K562 (cell line): ENCODE data around the gene SCARF2. TPM values are rescaled to one million over a fixed set of nuclear protein-coding genes. Genes with fewer than 3 reads are reported as not detected.

Source experiments
- ATAC-seq: fragments of 200-7000 bp; cut with Tn5 transposase; 3 replicates; pipeline ENCODE4 v1.9.1; 2020; ENCODE audit warnings: moderate library complexity
- BruUV-seq: library from RNA; stranded (reverse); fragments of 400-500 nt; replicated peaks from 2 replicates; lab custom pipeline; 2021; lab: Mats Ljungman, UMichigan
- CTCF ChIA-PET: fragments of 300-600 bp; formaldehyde crosslinking; extraction: SDS; loops from one replicate; lab custom pipeline; 2021; ENCODE audit warnings: low intra/inter-chr PET ratio; lab: Yijun Ruan, JAX
- POLR2A ChIA-PET: fragments of 300-600, 350-650 bp; sonication (Branson Sonifier 250); formaldehyde crosslinking; extraction: SDS; loops from one replicate; lab custom pipeline; 2021; ENCODE audit warnings: antibody characterized with exemption, inconsistent platforms; lab: Yijun Ruan, JAX
- DNase-seq, 4 experiments: peaks; one replicate each; pipeline versions ENCODE4 v3.0.0 to v3.0.0-alpha.2; 2011 to 2018; ENCODE audit warnings: low spot score in 3 of 4, mixed read lengths in 3 of 4; ENCODE audit errors: extremely low read depth in 1 of 4
- FAIRE-seq: peaks from 2 replicates; lab custom pipeline; 2011; peaks lifted over from hg19 to GRCh38; lab: Jason Lieb, UNC
- H2AFZ ChIP-seq: 2 replicates; pipeline ENCODE4 v1.6.0; 2011; ENCODE audit warnings: low read depth, low read length, control low read depth, inconsistent platforms
- H3K27ac ChIP-seq: fragments of 200-600 bp; 3 replicates; pipeline ENCODE4 v1.8.0; 2011; ENCODE audit warnings: low read depth, mild to moderate bottlenecking, control low read depth, inconsistent platforms, low read length, moderate library complexity, mixed read lengths; ENCODE audit errors: extremely low read depth
- H3K27me3 ChIP-seq, 2 experiments: fragments of 300-600 bp in 1 of 2; 2 replicates in 1 of 2; 3 replicates in 1 of 2; pipeline versions ENCODE4 v1.6.0 to v1.8.0; 2011; ENCODE audit warnings: inconsistent platforms in 2 of 2, low read length in 2 of 2, mild to moderate bottlenecking in 1 of 2, mixed read lengths in 1 of 2, moderate library complexity in 1 of 2; ENCODE audit not compliant: control insufficient read depth in 2 of 2, insufficient read depth in 2 of 2
- H3K36me3 ChIP-seq: fragments of 300-600 bp; 3 replicates; pipeline ENCODE4 v1.8.0; 2011; ENCODE audit warnings: mild to moderate bottlenecking, low read length, inconsistent platforms; ENCODE audit not compliant: control insufficient read depth, insufficient read depth
- H3K4me1 ChIP-seq, 2 experiments: fragments of 200-600 bp in 1 of 2; replicated peaks in 1 of 2; 2 replicates in 1 of 2; 3 replicates in 1 of 2; pipeline versions ENCODE4 v1.5.1 to v1.8.0; 2011; ENCODE audit warnings: inconsistent platforms in 2 of 2, low read length in 2 of 2, mild to moderate bottlenecking in 1 of 2, mixed read lengths in 1 of 2, moderate library complexity in 1 of 2; ENCODE audit not compliant: control insufficient read depth in 2 of 2, insufficient read depth in 2 of 2
- H3K4me2 ChIP-seq: 2 replicates; pipeline ENCODE4 v1.6.1; 2011; ENCODE audit warnings: low read length, control low read depth, inconsistent platforms, mixed read lengths; ENCODE audit not compliant: insufficient read depth
- H3K4me3 ChIP-seq: fragments of 200-600 bp; sonication (generic), shearing (Covaris generic); 2 replicates; pipeline ENCODE4 v1.5.1; 2016; ENCODE audit warnings: control low read depth, inconsistent platforms
- H3K79me2 ChIP-seq: fragments of 200-600 bp; 3 replicates; pipeline ENCODE4 v1.8.0; 2011; ENCODE audit warnings: low read length, inconsistent platforms; ENCODE audit not compliant: control insufficient read depth, insufficient read depth
- H3K9ac ChIP-seq, 2 experiments: 2 replicates each; pipeline versions ENCODE4 v1.6.0 to v1.6.1; 2011; ENCODE audit warnings: low read depth in 2 of 2, low read length in 2 of 2, control low read depth in 1 of 2, inconsistent platforms in 1 of 2, mild to moderate bottlenecking in 1 of 2, mixed read lengths in 1 of 2; ENCODE audit not compliant: insufficient read depth in 1 of 2
- H3K9me1 ChIP-seq: one replicate; pipeline ENCODE4 v1.6.0; 2011; ENCODE audit warnings: inconsistent platforms, mild to moderate bottlenecking, low read length, moderate library complexity; ENCODE audit not compliant: control insufficient read depth, insufficient read depth
- H3K9me3 ChIP-seq: replicated peaks from 2 replicates; pipeline ENCODE4 v1.5.1; 2011; ENCODE audit warnings: low read depth, low read length, inconsistent platforms; ENCODE audit not compliant: control insufficient read depth, insufficient read depth
- H4K20me1 ChIP-seq: replicated peaks from 2 replicates; pipeline ENCODE4 v1.6.1; 2011; ENCODE audit warnings: low read length, inconsistent platforms, mixed read lengths; ENCODE audit not compliant: control insufficient read depth, insufficient read depth
- CBX3 ChIP-seq, 2 experiments: IDR thresholded peaks; 1 replicate in 1 of 2; 2 replicates in 1 of 2; pipeline ENCODE4 v1.6.1; 2012; ENCODE audit warnings: inconsistent platforms in 2 of 2, low read length in 2 of 2, borderline replicate concordance in 1 of 2, control low read depth in 1 of 2
- FOS ChIP-seq: IDR thresholded peaks from 3 replicates; pipeline ENCODE4 v1.6.1; 2011; ENCODE audit not compliant: insufficient read length; ENCODE audit errors: extremely low read depth
- MCM3 ChIP-seq: fragments of 450-650 bp; IDR thresholded peaks from 2 replicates; pipeline ENCODE4 v1.6.1; 2016
- MTA3 ChIP-seq: fragments of 450-650 bp; formaldehyde crosslinking; IDR thresholded peaks from 2 replicates; pipeline ENCODE4 v1.6.1; 2017; ENCODE audit warnings: mild to moderate bottlenecking, borderline replicate concordance
- SIN3A ChIP-seq, 2 experiments: fragments of 150-350 bp in 1 of 2; IDR thresholded peaks; 2 replicates each; pipeline ENCODE4 v1.6.1; 2011 to 2016; ENCODE audit warnings: borderline replicate concordance in 2 of 2, low read depth in 2 of 2, low read length in 2 of 2, mild to moderate bottlenecking in 2 of 2, moderate library complexity in 2 of 2; ENCODE audit not compliant: control insufficient read depth in 1 of 2
- SNIP1 ChIP-seq: fragments of 450-650 bp; IDR thresholded peaks from 2 replicates; pipeline ENCODE4 v1.7.1; 2017; ENCODE audit warnings: low read depth, mild to moderate bottlenecking
- ZHX1 ChIP-seq: fragments of 150-350 bp; conservative IDR thresholded peaks from 2 replicates; pipeline ENCODE4 v1.6.1; 2014; ENCODE audit warnings: low read length
- ZNF282 ChIP-seq: sonication (generic); formaldehyde crosslinking; IDR thresholded peaks from 2 replicates; pipeline ENCODE4 v1.8.1; 2023; ENCODE audit warnings: missing genetic modification reagents
- ZNF398 ChIP-seq: fragments of 250-450 bp; sonication (Bioruptor Pico); IDR thresholded peaks from 2 replicates; pipeline ENCODE4 v1.8.0; 2021; ENCODE audit warnings: moderate library complexity, mild to moderate bottlenecking, inconsistent platforms
- ZNF830 ChIP-seq: fragments of 250-450 bp; sonication (Bioruptor Pico); IDR thresholded peaks from 2 replicates; pipeline ENCODE4 v1.5.0; 2021; ENCODE audit warnings: mild to moderate bottlenecking
- WGBS: fragments of 100-300 bp; shearing (Covaris generic); methylation state at CpG from one replicate; pipeline ENCODE4 v1.1.6; 2016; ENCODE audit warnings: low coverage, mixed read lengths; ENCODE audit not compliant: insufficient coverage; ENCODE audit errors: missing lambda C conversion rate; 5-methylcytosine and 5-hydroxymethylcytosine counted together
- in situ Hi-C: fragments of 300-500 bp; cut with MboI; formaldehyde crosslinking; loops from 4 replicates; pipeline ENCODE4 v1.15.0; 2018; ENCODE audit warnings: inconsistent platforms, mixed read lengths
- intact Hi-C: fragments of 100-400 bp; cut with micrococcal nuclease; formaldehyde crosslinking; loops from 2 replicates; pipeline ENCODE4 v1.14.2; 2022
- polyA plus RNA-seq, 8 experiments: library from polyadenylated mRNA; depleted of rRNA in 4 of 8; stranded (reverse) in 5 of 8; unstranded in 3 of 8; fragments of >200 nt; fragmentation: Nextera tagmentation in 2 of 8; fragmentation: Illumina TruSeq in 1 of 8; extraction: Ambion mirVana in 2 of 8; extraction: Trizol in 1 of 8; gene quantifications; 2 replicates each; pipeline versions ENCODE4 v1.2.1 to v1.2.3, GENCODE V29; 2011 to 2014; ENCODE audit warnings: inconsistent platforms in 1 of 8, missing spikeins in 1 of 8
- total RNA-seq, 7 experiments: library from RNA; depleted of rRNA in 6 of 7; stranded (reverse); fragments of >200 nt in 6 of 7; fragmentation: Illumina TruSeq in 2 of 7; extraction: Trizol in 2 of 7; gene quantifications; 2 replicates each; pipeline versions ENCODE4 v1.2.1 to v1.2.3, GENCODE V29; 2011 to 2021; ENCODE audit warnings: low replicate concordance in 1 of 7
- TF ChIP-seq, protein P1 (sequence below): sonication (generic); formaldehyde crosslinking; IDR thresholded peaks from 2 replicates; pipeline ENCODE4 v1.8.0; 2022; ENCODE audit warnings: mild to moderate bottlenecking, missing genetic modification reagents

Gene SCARF2
- total and polyA plus RNA-seq, 9 of the 15 experiments (the other 6 are each of a cell fraction or from before 2014, with no cell fraction given), result 0.06 to 0.32 (median 0.21) TPM; not detected in 5

DNA sequence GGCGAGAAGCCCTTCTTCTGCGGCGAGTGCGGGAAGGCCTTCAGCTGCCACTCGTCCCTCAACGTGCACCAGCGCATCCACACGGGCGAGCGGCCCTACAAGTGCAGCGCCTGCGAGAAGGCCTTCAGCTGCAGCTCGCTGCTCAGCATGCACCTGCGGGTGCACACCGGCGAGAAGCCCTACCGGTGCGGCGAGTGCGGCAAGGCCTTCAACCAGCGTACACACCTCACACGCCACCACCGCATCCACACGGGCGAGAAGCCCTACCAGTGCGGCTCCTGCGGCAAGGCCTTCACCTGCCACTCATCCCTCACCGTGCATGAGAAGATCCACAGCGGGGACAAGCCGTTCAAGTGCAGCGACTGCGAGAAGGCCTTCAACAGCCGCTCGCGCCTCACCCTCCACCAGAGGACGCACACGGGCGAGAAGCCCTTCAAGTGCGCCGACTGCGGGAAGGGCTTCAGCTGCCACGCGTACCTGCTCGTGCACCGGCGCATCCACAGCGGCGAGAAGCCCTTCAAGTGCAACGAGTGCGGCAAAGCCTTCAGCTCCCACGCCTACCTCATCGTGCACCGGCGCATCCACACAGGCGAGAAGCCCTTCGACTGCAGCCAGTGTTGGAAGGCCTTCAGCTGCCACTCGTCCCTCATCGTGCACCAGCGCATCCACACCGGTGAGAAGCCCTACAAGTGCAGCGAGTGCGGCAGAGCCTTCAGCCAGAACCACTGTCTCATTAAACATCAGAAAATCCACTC lies 31.5 kb downstream of the SCARF2 start:
- peaks cover 3% of the 10 kb centered on the region for H3K9me1 ChIP-seq
- no peak overlapping the region for H3K27ac ChIP-seq
- H3K4me2 ChIP-seq, result no peak overlapping the region
- H3K27me3 ChIP-seq, result no peaks in the 10 kb centered on the region
- in situ Hi-C loops, result loop anchor here (25.0 kb wide), 2 partner anchors 281 to 1869 kb away; partner anchors contain the start of gene TMEM191B
- no peaks in the 10 kb centered on the region for H3K9me3 ChIP-seq
- intact Hi-C loops, result no loop called here
- H3K4me3 ChIP-seq, result no peak overlapping the region
- H3K79me2 ChIP-seq, result no peaks in the 10 kb centered on the region
- peak overlapping the region in 1 of 2 experiments; percentile 2; a peak in 1 of 4 replicates for H3K9ac ChIP-seq
- peaks cover 0 to 8% of the 10 kb centered on the region in 2 experiments; a peak in 2 of 5 replicates for H3K4me1 ChIP-seq
- WGBS, result 94% methylated on average over 62 of the region's 62 CpGs
- H4K20me1 ChIP-seq, result 0 out of 2 replicates have a peak, but pooled peaks cover 1% of the 10 kb centered on the region
- ChIA-PET CTCF (no interaction called here), POLR2A (interaction anchor here (0.6 to 8.9 kb wide), 7 partner anchors 12 to 1293 kb away, joined by 3 to 84 read pairs (median 3); partner anchors contain the start of gene ZNF74)
- DNase-seq (peak in 1 of 4 experiments; percentile 33), ATAC-seq (no peak), FAIRE-seq (no peak)
- H3K36me3 ChIP-seq, result peaks cover 55% of the 10 kb centered on the region; the same call in 2 of the 3 replicates
- BruUV-seq, result no TSS peak
- no peak overlapping the region for H2AFZ ChIP-seq
- TF ChIP-seq, protein P1, sequence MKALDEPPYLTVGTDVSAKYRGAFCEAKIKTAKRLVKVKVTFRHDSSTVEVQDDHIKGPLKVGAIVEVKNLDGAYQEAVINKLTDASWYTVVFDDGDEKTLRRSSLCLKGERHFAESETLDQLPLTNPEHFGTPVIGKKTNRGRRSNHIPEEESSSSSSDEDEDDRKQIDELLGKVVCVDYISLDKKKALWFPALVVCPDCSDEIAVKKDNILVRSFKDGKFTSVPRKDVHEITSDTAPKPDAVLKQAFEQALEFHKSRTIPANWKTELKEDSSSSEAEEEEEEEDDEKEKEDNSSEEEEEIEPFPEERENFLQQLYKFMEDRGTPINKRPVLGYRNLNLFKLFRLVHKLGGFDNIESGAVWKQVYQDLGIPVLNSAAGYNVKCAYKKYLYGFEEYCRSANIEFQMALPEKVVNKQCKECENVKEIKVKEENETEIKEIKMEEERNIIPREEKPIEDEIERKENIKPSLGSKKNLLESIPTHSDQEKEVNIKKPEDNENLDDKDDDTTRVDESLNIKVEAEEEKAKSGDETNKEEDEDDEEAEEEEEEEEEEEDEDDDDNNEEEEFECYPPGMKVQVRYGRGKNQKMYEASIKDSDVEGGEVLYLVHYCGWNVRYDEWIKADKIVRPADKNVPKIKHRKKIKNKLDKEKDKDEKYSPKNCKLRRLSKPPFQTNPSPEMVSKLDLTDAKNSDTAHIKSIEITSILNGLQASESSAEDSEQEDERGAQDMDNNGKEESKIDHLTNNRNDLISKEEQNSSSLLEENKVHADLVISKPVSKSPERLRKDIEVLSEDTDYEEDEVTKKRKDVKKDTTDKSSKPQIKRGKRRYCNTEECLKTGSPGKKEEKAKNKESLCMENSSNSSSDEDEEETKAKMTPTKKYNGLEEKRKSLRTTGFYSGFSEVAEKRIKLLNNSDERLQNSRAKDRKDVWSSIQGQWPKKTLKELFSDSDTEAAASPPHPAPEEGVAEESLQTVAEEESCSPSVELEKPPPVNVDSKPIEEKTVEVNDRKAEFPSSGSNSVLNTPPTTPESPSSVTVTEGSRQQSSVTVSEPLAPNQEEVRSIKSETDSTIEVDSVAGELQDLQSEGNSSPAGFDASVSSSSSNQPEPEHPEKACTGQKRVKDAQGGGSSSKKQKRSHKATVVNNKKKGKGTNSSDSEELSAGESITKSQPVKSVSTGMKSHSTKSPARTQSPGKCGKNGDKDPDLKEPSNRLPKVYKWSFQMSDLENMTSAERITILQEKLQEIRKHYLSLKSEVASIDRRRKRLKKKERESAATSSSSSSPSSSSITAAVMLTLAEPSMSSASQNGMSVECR (CRISPR knock-in tag), result peak; percentile 61; the same call in 1 of the 2 replicates
- TF ChIP-seq MCM3, result no peak
- no peak for TF ChIP-seq SNIP1
- TF ChIP-seq CBX3 (IDR thresholded peaks at IDR 0.05; ENCODE audit: borderline replicate concordance in 1 of 2, low read length in 2 of 2), result peak in 1 of 2 experiments; percentile 37; a peak in 1 of 3 replicates
- 0 out of 2 replicates have a peak, but pooled peaks have one; percentile 18 for TF ChIP-seq MTA3
- TF ChIP-seq SIN3A (IDR thresholded peaks at IDR 0.05; ENCODE audit: borderline replicate concordance in 2 of 2, control insufficient read depth in 1 of 2, low read depth in 2 of 2, low read length in 2 of 2), result no peak
- TF ChIP-seq FOS, result no peak
- TF ChIP-seq ZNF282, result 0 out of 2 replicates have a peak, but pooled peaks have one; percentile 17
- TF ChIP-seq ZNF830, result no peak
- no peak for TF ChIP-seq ZNF398 (CRISPR knock-in tag)
- TF ChIP-seq ZHX1, result no peak
